HCT116 (cell line): Measurements from ENCODE around the gene SERTAD2.

Experiments
- EGR1 ChIP-seq: IDR thresholded peaks from 2 replicates; pipeline ENCODE4 v1.6.1; 2012; ENCODE audit warnings: low read depth
- EZH2phosphoT487 ChIP-seq: fragments of 200-600 bp; IDR thresholded peaks from 2 replicates; pipeline ENCODE4 v1.6.1; 2018; ENCODE audit warnings: antibody characterized with exemption, borderline replicate concordance
- POLR2A ChIP-seq: IDR thresholded peaks from 2 replicates; pipeline ENCODE4 v1.7.0; 2011; ENCODE audit warnings: borderline replicate concordance; ENCODE audit not compliant: insufficient read depth, insufficient read length; ENCODE audit errors: extremely low read depth
- POLR2AphosphoS5 ChIP-seq: IDR thresholded peaks from 2 replicates; pipeline ENCODE4 v1.6.1; 2011; ENCODE audit warnings: mild to moderate bottlenecking, low read depth, low read length, moderate library complexity
- RAD21 ChIP-seq: IDR thresholded peaks from 2 replicates; pipeline ENCODE4 v1.6.1; 2012; ENCODE audit warnings: low read depth, mild to moderate bottlenecking
- YY1 ChIP-seq: IDR thresholded peaks from 2 replicates; pipeline ENCODE4 v1.6.1; 2011; ENCODE audit warnings: low read length, low read depth, moderate library complexity, mild to moderate bottlenecking; ENCODE audit not compliant: insufficient replicate concordance; ENCODE audit errors: extremely low read depth
- TF ChIP-seq, protein P1 (sequence below), 3 experiments: fragments of 200-600 bp in 1 of 3; sonication (generic) in 1 of 3; IDR thresholded peaks in 2 of 3; conservative IDR thresholded peaks in 1 of 3; 2 replicates each; pipeline ENCODE4 v1.5.1; 2012 to 2017; ENCODE audit warnings: low read depth in 2 of 3, low read length in 2 of 3, antibody characterized with exemption in 1 of 3, borderline replicate concordance in 1 of 3, control low read depth in 1 of 3, mild to moderate bottlenecking in 1 of 3, mixed read lengths in 1 of 3, mixed run types in 1 of 3, moderate library complexity in 1 of 3; ENCODE audit not compliant: insufficient read depth in 1 of 3
- TF ChIP-seq, protein P2 (sequence below): IDR thresholded peaks from 2 replicates; pipeline ENCODE4 v1.6.1; 2011; ENCODE audit warnings: mild to moderate bottlenecking, low read length, moderate library complexity; ENCODE audit not compliant: insufficient replicate concordance; ENCODE audit errors: extremely low read depth
- TF ChIP-seq, protein P3 (sequence below): IDR thresholded peaks from 2 replicates; pipeline ENCODE4 v1.6.1; 2012; ENCODE audit warnings: low read depth

DNA sequence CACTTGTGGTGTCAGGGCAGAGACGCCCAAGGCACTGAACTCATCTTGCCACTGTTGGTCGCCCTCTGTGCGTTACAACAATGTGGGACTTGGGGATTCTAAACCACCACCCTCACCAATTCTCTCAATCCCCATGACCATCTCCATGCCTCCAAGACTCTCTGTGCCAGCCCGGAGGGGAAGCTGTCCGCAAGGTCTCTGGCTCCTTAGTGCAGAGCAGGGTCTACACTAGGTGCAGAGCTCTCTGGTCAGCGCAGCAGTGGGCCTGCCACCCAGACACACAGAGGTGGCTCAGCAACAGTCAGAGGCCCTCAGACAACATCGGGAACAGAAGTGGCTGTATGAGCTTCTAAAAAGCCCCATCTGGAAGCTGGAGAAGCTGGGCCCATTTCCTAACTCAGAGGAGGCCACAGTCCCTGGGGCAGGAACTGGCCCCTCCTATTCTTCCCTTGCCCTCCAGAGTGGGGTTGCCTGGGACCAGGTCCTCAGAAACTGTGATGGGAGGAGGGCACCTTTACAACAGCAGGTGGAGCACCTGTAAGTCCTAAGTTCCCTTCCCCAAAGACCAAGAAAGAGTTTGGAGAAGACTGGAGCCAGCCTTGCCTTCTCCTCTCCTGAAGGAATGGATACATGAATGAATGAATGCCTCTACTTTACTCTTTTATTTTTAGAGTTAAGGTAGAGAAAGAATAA, 37.7 kb downstream of the SERTAD2 start:
- TF ChIP-seq, protein P1, sequence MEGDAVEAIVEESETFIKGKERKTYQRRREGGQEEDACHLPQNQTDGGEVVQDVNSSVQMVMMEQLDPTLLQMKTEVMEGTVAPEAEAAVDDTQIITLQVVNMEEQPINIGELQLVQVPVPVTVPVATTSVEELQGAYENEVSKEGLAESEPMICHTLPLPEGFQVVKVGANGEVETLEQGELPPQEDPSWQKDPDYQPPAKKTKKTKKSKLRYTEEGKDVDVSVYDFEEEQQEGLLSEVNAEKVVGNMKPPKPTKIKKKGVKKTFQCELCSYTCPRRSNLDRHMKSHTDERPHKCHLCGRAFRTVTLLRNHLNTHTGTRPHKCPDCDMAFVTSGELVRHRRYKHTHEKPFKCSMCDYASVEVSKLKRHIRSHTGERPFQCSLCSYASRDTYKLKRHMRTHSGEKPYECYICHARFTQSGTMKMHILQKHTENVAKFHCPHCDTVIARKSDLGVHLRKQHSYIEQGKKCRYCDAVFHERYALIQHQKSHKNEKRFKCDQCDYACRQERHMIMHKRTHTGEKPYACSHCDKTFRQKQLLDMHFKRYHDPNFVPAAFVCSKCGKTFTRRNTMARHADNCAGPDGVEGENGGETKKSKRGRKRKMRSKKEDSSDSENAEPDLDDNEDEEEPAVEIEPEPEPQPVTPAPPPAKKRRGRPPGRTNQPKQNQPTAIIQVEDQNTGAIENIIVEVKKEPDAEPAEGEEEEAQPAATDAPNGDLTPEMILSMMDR (IDR thresholded peaks at IDR 0.05 in 2 of 3, conservative IDR thresholded peaks at IDR 0.05 in 1 of 3; ENCODE audit: borderline replicate concordance in 1 of 3, insufficient read depth in 1 of 3, low read depth in 2 of 3, low read length in 2 of 3), result peak in 2 of 3 experiments; percentile 6 to 22; a peak in 1 of 6 replicates
- TF ChIP-seq POLR2A, result no peak
- TF ChIP-seq YY1, result no peak
- TF ChIP-seq EZH2phosphoT487, result no peak
- peak; percentile 42 for TF ChIP-seq RAD21
- no peak for TF ChIP-seq EGR1
- TF ChIP-seq, protein P2, sequence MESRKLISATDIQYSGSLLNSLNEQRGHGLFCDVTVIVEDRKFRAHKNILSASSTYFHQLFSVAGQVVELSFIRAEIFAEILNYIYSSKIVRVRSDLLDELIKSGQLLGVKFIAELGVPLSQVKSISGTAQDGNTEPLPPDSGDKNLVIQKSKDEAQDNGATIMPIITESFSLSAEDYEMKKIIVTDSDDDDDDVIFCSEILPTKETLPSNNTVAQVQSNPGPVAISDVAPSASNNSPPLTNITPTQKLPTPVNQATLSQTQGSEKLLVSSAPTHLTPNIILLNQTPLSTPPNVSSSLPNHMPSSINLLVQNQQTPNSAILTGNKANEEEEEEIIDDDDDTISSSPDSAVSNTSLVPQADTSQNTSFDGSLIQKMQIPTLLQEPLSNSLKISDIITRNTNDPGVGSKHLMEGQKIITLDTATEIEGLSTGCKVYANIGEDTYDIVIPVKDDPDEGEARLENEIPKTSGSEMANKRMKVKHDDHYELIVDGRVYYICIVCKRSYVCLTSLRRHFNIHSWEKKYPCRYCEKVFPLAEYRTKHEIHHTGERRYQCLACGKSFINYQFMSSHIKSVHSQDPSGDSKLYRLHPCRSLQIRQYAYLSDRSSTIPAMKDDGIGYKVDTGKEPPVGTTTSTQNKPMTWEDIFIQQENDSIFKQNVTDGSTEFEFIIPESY, result no peak
- TF ChIP-seq, protein P3, sequence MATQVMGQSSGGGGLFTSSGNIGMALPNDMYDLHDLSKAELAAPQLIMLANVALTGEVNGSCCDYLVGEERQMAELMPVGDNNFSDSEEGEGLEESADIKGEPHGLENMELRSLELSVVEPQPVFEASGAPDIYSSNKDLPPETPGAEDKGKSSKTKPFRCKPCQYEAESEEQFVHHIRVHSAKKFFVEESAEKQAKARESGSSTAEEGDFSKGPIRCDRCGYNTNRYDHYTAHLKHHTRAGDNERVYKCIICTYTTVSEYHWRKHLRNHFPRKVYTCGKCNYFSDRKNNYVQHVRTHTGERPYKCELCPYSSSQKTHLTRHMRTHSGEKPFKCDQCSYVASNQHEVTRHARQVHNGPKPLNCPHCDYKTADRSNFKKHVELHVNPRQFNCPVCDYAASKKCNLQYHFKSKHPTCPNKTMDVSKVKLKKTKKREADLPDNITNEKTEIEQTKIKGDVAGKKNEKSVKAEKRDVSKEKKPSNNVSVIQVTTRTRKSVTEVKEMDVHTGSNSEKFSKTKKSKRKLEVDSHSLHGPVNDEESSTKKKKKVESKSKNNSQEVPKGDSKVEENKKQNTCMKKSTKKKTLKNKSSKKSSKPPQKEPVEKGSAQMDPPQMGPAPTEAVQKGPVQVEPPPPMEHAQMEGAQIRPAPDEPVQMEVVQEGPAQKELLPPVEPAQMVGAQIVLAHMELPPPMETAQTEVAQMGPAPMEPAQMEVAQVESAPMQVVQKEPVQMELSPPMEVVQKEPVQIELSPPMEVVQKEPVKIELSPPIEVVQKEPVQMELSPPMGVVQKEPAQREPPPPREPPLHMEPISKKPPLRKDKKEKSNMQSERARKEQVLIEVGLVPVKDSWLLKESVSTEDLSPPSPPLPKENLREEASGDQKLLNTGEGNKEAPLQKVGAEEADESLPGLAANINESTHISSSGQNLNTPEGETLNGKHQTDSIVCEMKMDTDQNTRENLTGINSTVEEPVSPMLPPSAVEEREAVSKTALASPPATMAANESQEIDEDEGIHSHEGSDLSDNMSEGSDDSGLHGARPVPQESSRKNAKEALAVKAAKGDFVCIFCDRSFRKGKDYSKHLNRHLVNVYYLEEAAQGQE, result no peak
- no peak for TF ChIP-seq POLR2AphosphoS5
